Measurements from ENCODE around the gene MAPK4.

MAPK4 gene

GRCh38 chr18:50610349-50610748 is 50.5 kb downstream of the MAPK4 start:
- ChIA-PET POLR2A (no interaction called here), CTCF (interaction anchor here (0.7 to 1.9 kb wide), 4 partner anchors 8 to 176 kb away, joined by 3 to 7 read pairs (median 4); no protein-coding TSS in a partner anchor)
- no peaks in the 10 kb centered on the region for H3K36me3 ChIP-seq (ENCODE audit: control insufficient read depth in 2 of 2, insufficient read depth in 1 of 2, low read length in 2 of 2)
- no peaks in the 10 kb centered on the region for H3K4me1 ChIP-seq (ENCODE audit: control insufficient read depth, insufficient read depth, low read length)
- H3K9me3 ChIP-seq (ENCODE audit: control insufficient read depth, insufficient read depth, low read depth, low read length): no peaks in the 10 kb centered on the region
- H3K27ac ChIP-seq (ENCODE audit: extremely low read depth, low read depth, low read length): no peak overlapping the region
- TF ChIP-seq IKZF3 (tag by site-specific recombination; IDR thresholded peaks at IDR 0.05) (no peak), ZNF580 (tag by site-specific recombination; IDR thresholded peaks at IDR 0.05) (0 out of 2 replicates have a peak, but pooled peaks have one; percentile 42), PRDM4 (tag by site-specific recombination; IDR thresholded peaks at IDR 0.05) (no peak), TRIM28 (IDR thresholded peaks at IDR 0.05; ENCODE audit: borderline replicate concordance, low read length) (no peak)
- H3K4me3 ChIP-seq (ENCODE audit: low read depth, low read length): no peak overlapping the region

GRCh38 chr18:50611529-50611941 is 51.6 kb downstream of the MAPK4 start:
- no peak overlapping the region for H3K4me3 ChIP-seq (ENCODE audit: low read depth, low read length)
- no peaks in the 10 kb centered on the region for H3K36me3 ChIP-seq (ENCODE audit: control insufficient read depth in 2 of 2, insufficient read depth in 1 of 2, low read length in 2 of 2)
- no peak for TF ChIP-seq TRIM28 (IDR thresholded peaks at IDR 0.05; ENCODE audit: borderline replicate concordance, low read length)
- peak; percentile 42; the same call in 1 of the 2 replicates for TF ChIP-seq ZNF629 (tag by site-specific recombination; IDR thresholded peaks at IDR 0.05)
- H3K9me3 ChIP-seq (ENCODE audit: control insufficient read depth, insufficient read depth, low read depth, low read length): no peaks in the 10 kb centered on the region
- CTCF ChIA-PET: interaction anchor here (1.9 kb wide), 1 partner anchor 9 kb away, joined by 4 read pairs; no protein-coding TSS in a partner anchor
- H3K27ac ChIP-seq (ENCODE audit: extremely low read depth, low read depth, low read length): no peak overlapping the region
- POLR2A ChIA-PET: no interaction called here
- H3K4me1 ChIP-seq (ENCODE audit: control insufficient read depth, insufficient read depth, low read length): no peaks in the 10 kb centered on the region

GRCh38 chr18:50614838-50615237 is 55.0 kb downstream of the MAPK4 start:
- no peaks in the 10 kb centered on the region for H3K4me1 ChIP-seq (ENCODE audit: control insufficient read depth, insufficient read depth, low read length)
- TF ChIP-seq ZNF639 (tag by site-specific recombination; IDR thresholded peaks at IDR 0.05): no peak
- ChIA-PET CTCF (interaction anchor here (0.8 kb wide), 1 partner anchor 43 kb away, joined by 3 read pairs; no protein-coding TSS in a partner anchor), POLR2A (no interaction called here)
- no peaks in the 10 kb centered on the region for H3K9me3 ChIP-seq (ENCODE audit: control insufficient read depth, insufficient read depth, low read depth, low read length)
- no peak overlapping the region for H3K4me3 ChIP-seq (ENCODE audit: low read depth, low read length)
- H3K36me3 ChIP-seq (ENCODE audit: control insufficient read depth in 2 of 2, insufficient read depth in 1 of 2, low read length in 2 of 2): no peaks in the 10 kb centered on the region
- H3K27ac ChIP-seq (ENCODE audit: extremely low read depth, low read depth, low read length): no peak overlapping the region

GRCh38 chr18:50616484-50617048 is 56.7 kb downstream of the MAPK4 start:
- no peaks in the 10 kb centered on the region for H3K9me3 ChIP-seq (ENCODE audit: control insufficient read depth, insufficient read depth, low read depth, low read length)
- no peaks in the 10 kb centered on the region for H3K36me3 ChIP-seq (ENCODE audit: control insufficient read depth in 2 of 2, insufficient read depth in 1 of 2, low read length in 2 of 2)
- ChIA-PET POLR2A (no interaction called here), CTCF (no interaction called here)
- H3K4me1 ChIP-seq (ENCODE audit: control insufficient read depth, insufficient read depth, low read length): no peaks in the 10 kb centered on the region
- no peak overlapping the region for H3K4me3 ChIP-seq (ENCODE audit: low read depth, low read length)
- no peak overlapping the region for H3K27ac ChIP-seq (ENCODE audit: extremely low read depth, low read depth, low read length)
- TF ChIP-seq PRDM10 (tag by site-specific recombination; IDR thresholded peaks at IDR 0.05) (no peak), GLI2 (tag by site-specific recombination; IDR thresholded peaks at IDR 0.05; ENCODE audit: borderline replicate concordance, low read depth) (no peak), PRDM6 (tag by site-specific recombination; IDR thresholded peaks at IDR 0.05) (no peak), ZNF791 (tag by site-specific recombination; IDR thresholded peaks at IDR 0.05) (no peak), KLF7 (tag by site-specific recombination; IDR thresholded peaks at IDR 0.05; ENCODE audit: borderline replicate concordance) (no peak), ZNF510 (tag by site-specific recombination; IDR thresholded peaks at IDR 0.05; ENCODE audit: insufficient replicate concordance) (no peak), ZBTB20 (tag by site-specific recombination; IDR thresholded peaks at IDR 0.05) (no peak), ZNF830 (tag by site-specific recombination; IDR thresholded peaks at IDR 0.05; ENCODE audit: low read depth) (no peak), ZNF626 (tag by site-specific recombination; IDR thresholded peaks at IDR 0.05) (no peak), ZNF140 (tag by site-specific recombination; IDR thresholded peaks at IDR 0.05) (no peak), HOXA7 (CRISPR knock-in tag; IDR thresholded peaks at IDR 0.05; ENCODE audit: borderline replicate concordance) (no peak), ZNF239 (tag by site-specific recombination; IDR thresholded peaks at IDR 0.05) (no peak)

Measured in HEK293 (cell line).